Calu3 (cell line): ENCODE measurements around the gene AFF2. TPM values are rescaled to one million over a fixed set of nuclear protein-coding genes. Genes with fewer than 3 reads are reported as not detected.

Experiments used
- BruUV-seq: library from RNA; stranded (reverse); fragments of 400-500 nt; replicated peaks from 2 replicates; lab custom pipeline; 2021; lab: Mats Ljungman, UMichigan
- CTCF ChIA-PET: fragments of 300-600 bp; sonication (Branson Sonifier 250); formaldehyde crosslinking; loops from one replicate; lab custom pipeline; 2022; ENCODE audit warnings: antibody characterized with exemption; lab: Charles Lee
- DNase-seq: peaks from one replicate; pipeline ENCODE4 v3.0.0; 2022
- H3K27ac Mint-ChIP-seq: one replicate; pipeline ENCODE4 v1.8.0; 2022; ENCODE audit warnings: mixed read lengths; ENCODE audit not compliant: unreplicated experiment
- H3K27me3 Mint-ChIP-seq: one replicate; pipeline ENCODE4 v1.8.0; 2022; ENCODE audit warnings: mixed read lengths; ENCODE audit not compliant: unreplicated experiment
- H3K36me3 Mint-ChIP-seq: one replicate; pipeline ENCODE4 v1.8.0; 2022; ENCODE audit warnings: mild to moderate bottlenecking, moderate library complexity, mixed read lengths; ENCODE audit not compliant: insufficient read depth, unreplicated experiment
- H3K4me1 Mint-ChIP-seq: one replicate; pipeline ENCODE4 v1.8.0; 2022; ENCODE audit warnings: mild to moderate bottlenecking, low read depth, mixed read lengths; ENCODE audit not compliant: unreplicated experiment
- H3K4me3 Mint-ChIP-seq: one replicate; pipeline ENCODE4 v1.8.0; 2022; ENCODE audit warnings: mild to moderate bottlenecking, low read depth, moderate library complexity, mixed read lengths; ENCODE audit not compliant: unreplicated experiment
- H3K9me3 Mint-ChIP-seq: one replicate; pipeline ENCODE4 v1.8.0; 2022; ENCODE audit warnings: low read depth, mixed read lengths; ENCODE audit not compliant: unreplicated experiment
- intact Hi-C: fragments of 100-400 bp; cut with micrococcal nuclease; formaldehyde crosslinking; loops from one replicate; pipeline ENCODE4 v1.10.0; 2022; ENCODE audit not compliant: unreplicated experiment
- total RNA-seq: library from RNA; stranded (reverse); gene quantifications from 2 replicates; pipeline ENCODE4 v1.2.3, GENCODE V29; 2022
- TF ChIP-seq, protein P1 (sequence below): fragments of 200-600 bp; IDR thresholded peaks from one replicate; pipeline ENCODE4 v1.8.0; 2022; ENCODE audit warnings: antibody characterized with exemption; ENCODE audit not compliant: unreplicated experiment

Gene AFF2
- total RNA-seq, 1 experiment from 2014 or later = 0.17 TPM

DNA sequence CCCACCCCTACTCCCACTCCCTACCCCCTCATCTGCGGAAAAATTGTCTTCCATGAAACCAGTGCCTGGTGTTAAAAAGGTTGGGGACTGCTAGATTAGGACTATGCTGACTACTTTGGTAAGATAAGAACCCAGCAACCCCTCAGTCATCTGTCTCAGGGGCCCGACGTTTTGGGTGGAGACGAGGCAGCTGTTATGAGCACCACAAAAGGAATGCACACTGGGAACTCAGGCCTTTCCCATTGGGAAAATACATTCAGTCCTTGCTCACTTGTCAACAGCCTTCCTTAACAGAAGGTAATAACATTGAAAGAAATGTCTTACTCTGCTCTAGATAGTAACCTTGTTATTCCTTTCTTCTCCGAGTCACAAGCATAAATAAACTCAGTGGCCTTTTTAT, 310.8 kb downstream of the AFF2 start:
- intact Hi-C loops = no loop called here
- no peaks in the 10 kb centered on the region for H3K27me3 Mint-ChIP-seq
- no peak overlapping the region for H3K27ac Mint-ChIP-seq
- CTCF ChIA-PET = no interaction called here
- TF ChIP-seq, protein P1, sequence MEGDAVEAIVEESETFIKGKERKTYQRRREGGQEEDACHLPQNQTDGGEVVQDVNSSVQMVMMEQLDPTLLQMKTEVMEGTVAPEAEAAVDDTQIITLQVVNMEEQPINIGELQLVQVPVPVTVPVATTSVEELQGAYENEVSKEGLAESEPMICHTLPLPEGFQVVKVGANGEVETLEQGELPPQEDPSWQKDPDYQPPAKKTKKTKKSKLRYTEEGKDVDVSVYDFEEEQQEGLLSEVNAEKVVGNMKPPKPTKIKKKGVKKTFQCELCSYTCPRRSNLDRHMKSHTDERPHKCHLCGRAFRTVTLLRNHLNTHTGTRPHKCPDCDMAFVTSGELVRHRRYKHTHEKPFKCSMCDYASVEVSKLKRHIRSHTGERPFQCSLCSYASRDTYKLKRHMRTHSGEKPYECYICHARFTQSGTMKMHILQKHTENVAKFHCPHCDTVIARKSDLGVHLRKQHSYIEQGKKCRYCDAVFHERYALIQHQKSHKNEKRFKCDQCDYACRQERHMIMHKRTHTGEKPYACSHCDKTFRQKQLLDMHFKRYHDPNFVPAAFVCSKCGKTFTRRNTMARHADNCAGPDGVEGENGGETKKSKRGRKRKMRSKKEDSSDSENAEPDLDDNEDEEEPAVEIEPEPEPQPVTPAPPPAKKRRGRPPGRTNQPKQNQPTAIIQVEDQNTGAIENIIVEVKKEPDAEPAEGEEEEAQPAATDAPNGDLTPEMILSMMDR = no peak
- no peaks in the 10 kb centered on the region for H3K4me1 Mint-ChIP-seq
- no peaks in the 10 kb centered on the region for H3K36me3 Mint-ChIP-seq
- peaks cover 7% of the 10 kb centered on the region for H3K9me3 Mint-ChIP-seq
- H3K4me3 Mint-ChIP-seq = no peak overlapping the region
- BruUV-seq = no TSS peak
- DNase-seq = no peak

DNA sequence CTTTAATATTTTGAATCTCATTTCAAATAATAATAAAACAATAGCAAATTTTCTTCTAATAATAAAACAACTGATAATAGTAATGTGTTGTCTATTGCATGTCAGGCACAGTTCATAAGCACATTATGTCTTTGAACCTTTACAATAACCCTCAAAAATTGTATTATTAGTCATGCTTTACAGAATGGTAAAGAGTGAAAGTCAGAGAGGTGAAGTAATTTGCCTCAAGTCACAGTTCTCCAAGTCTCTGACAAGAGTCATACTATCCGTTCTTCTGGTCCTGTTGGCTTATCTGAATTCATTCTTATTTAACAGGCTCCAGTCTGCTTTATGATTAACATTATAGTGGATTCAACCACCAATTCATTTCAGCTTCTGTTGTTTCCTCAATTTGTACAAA, 313.0 kb downstream of the AFF2 start:
- DNase-seq = no peak
- Mint-ChIP-seq H3K27ac (no peak overlapping the region), H3K36me3 (no peaks in the 10 kb centered on the region), H3K9me3 (peaks cover 7% of the 10 kb centered on the region), H3K4me3 (no peak overlapping the region), H3K27me3 (no peaks in the 10 kb centered on the region), H3K4me1 (no peaks in the 10 kb centered on the region)
- CTCF ChIA-PET = no interaction called here
- intact Hi-C loops = no loop called here
- TF ChIP-seq, protein P1 = no peak
- BruUV-seq = no TSS peak

DNA sequence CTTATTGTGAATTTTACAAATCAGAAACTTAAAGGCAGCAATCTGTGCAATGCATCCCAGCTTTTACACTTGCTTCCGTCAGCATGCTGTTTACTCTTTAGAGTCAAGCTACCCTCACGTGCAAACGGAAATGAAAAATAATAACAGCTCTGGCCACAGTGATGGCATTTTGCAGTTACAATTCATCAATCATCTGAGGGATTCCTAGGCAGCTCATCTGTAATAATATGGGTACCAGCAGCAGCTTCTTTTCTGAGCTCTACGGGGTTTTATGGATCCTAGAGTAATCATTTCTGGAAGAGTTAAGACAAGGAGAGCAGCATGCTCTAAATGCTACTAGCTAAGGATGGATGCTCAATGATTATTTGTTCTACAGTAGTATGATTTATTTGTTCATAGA, 313.6 kb downstream of the AFF2 start:
- TF ChIP-seq, protein P1 = no peak
- Mint-ChIP-seq H3K27me3 (no peaks in the 10 kb centered on the region), H3K4me1 (no peaks in the 10 kb centered on the region), H3K27ac (no peak overlapping the region), H3K4me3 (no peak overlapping the region), H3K9me3 (peaks cover 7% of the 10 kb centered on the region), H3K36me3 (no peaks in the 10 kb centered on the region)
- CTCF ChIA-PET = no interaction called here
- no TSS peak for BruUV-seq
- DNase-seq = no peak
- intact Hi-C loops = no loop called here

DNA sequence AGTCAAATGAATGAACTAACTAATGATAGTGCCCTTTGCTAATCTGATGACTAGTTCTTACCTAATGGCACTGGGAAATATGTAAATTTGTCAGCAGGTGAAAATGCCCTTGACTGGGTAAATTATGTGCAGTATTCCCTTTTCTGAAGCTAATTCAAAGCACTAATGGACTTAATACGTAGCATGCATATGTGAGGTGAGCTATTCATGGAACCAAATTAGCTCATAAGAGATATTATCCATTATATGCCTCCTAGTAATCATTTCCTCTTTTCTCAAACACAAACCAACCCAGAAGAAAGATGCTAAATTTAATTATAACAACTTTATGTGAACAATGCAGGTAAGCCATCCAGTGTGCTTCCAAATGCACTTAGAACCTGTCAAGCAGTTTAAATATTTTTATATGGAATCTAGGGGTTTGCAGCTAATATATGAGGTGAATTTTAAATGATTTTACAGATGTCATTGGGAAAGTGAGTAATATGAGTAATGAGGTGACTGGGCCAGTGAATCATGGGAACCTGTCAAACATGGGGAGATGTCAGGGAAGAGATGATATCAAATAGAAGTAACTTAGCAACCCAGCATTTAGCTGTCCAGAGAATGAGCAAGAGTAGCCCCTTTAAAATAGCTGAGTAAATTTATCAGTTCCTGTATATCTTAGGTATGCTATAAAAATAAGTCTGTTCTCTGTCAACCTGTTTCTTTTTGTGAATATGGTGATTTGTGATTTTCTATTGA, 315.0 kb downstream of the AFF2 start:
- Mint-ChIP-seq H3K36me3 (no peaks in the 10 kb centered on the region), H3K27ac (no peak overlapping the region), H3K4me3 (no peak overlapping the region), H3K9me3 (peaks cover 7% of the 10 kb centered on the region), H3K27me3 (no peaks in the 10 kb centered on the region), H3K4me1 (no peaks in the 10 kb centered on the region)
- TF ChIP-seq, protein P1 = no peak
- no TSS peak for BruUV-seq
- CTCF ChIA-PET = no interaction called here
- DNase-seq = no peak
- intact Hi-C loops = no loop called here
